Astrocyte (in vitro differentiated cells and primary cell): Measurements from ENCODE around the gene DYSF. TPM values are rescaled to one million over a fixed set of nuclear protein-coding genes. Genes with fewer than 3 reads are reported as not detected.

Experiments
- DNase-seq: peaks from one replicate; pipeline ENCODE4 v3.0.0-alpha.2; 2010; ENCODE audit warnings: low read depth
- FAIRE-seq: peaks from 2 replicates; lab custom pipeline; 2011; peaks lifted over from hg19 to GRCh38; lab: Jason Lieb, UNC
- H2AFZ ChIP-seq: 2 replicates; pipeline ENCODE4 v1.6.0; 2012; ENCODE audit warnings: low read depth, low read length, inconsistent platforms
- H3K27ac ChIP-seq: 2 replicates; pipeline ENCODE4 v1.5.1; 2011; ENCODE audit warnings: low read depth, low read length, inconsistent platforms
- H3K27me3 ChIP-seq: 2 replicates; pipeline ENCODE4 v1.6.0; 2011; ENCODE audit warnings: low read length, inconsistent platforms; ENCODE audit not compliant: insufficient read depth
- H3K36me3 ChIP-seq: 2 replicates; pipeline ENCODE4 v1.5.1; 2011; ENCODE audit warnings: low read length, inconsistent platforms; ENCODE audit not compliant: insufficient read depth
- H3K4me1 ChIP-seq: 2 replicates; pipeline ENCODE4 v1.5.1; 2011; ENCODE audit warnings: low read length, inconsistent platforms; ENCODE audit not compliant: insufficient read depth
- H3K4me2 ChIP-seq: 2 replicates; pipeline ENCODE4 v1.6.0; 2012; ENCODE audit warnings: low read length, inconsistent platforms
- H3K4me3 ChIP-seq: 2 replicates; pipeline ENCODE4 v1.5.1; 2011; ENCODE audit warnings: low read depth, mild to moderate bottlenecking, low read length, inconsistent platforms; ENCODE audit not compliant: insufficient read depth
- H3K79me2 ChIP-seq: 2 replicates; pipeline ENCODE4 v1.6.0; 2012; ENCODE audit warnings: mild to moderate bottlenecking, low read length, inconsistent platforms; ENCODE audit not compliant: insufficient read depth
- H3K9ac ChIP-seq: 2 replicates; pipeline ENCODE4 v1.6.0; 2012; ENCODE audit warnings: mild to moderate bottlenecking, low read length, inconsistent platforms
- H3K9me3 ChIP-seq: 2 replicates; pipeline ENCODE4 v1.5.1; 2012; ENCODE audit warnings: low read depth, mild to moderate bottlenecking, low read length, inconsistent platforms; ENCODE audit not compliant: insufficient read depth
- H4K20me1 ChIP-seq: 2 replicates; pipeline ENCODE4 v1.6.0; 2012; ENCODE audit warnings: low read length, inconsistent platforms; ENCODE audit not compliant: insufficient read depth
- H3K27ac Mint-ChIP-seq: one replicate; pipeline ENCODE4 v1.8.0; 2021; ENCODE audit warnings: mild to moderate bottlenecking, mixed read lengths; ENCODE audit not compliant: unreplicated experiment
- H3K27me3 Mint-ChIP-seq: one replicate; pipeline ENCODE4 v1.8.0; 2021; ENCODE audit warnings: low read depth, mixed read lengths; ENCODE audit not compliant: unreplicated experiment
- H3K36me3 Mint-ChIP-seq: one replicate; pipeline ENCODE4 v1.8.0; 2021; ENCODE audit warnings: low read depth, mixed read lengths; ENCODE audit not compliant: unreplicated experiment
- H3K4me1 Mint-ChIP-seq: one replicate; pipeline ENCODE4 v1.8.0; 2021; ENCODE audit warnings: low read depth, mixed read lengths; ENCODE audit not compliant: unreplicated experiment
- H3K4me3 Mint-ChIP-seq: one replicate; pipeline ENCODE4 v1.8.0; 2021; ENCODE audit warnings: mild to moderate bottlenecking, moderate library complexity, mixed read lengths; ENCODE audit not compliant: unreplicated experiment
- H3K9me3 Mint-ChIP-seq: one replicate; pipeline ENCODE4 v1.8.0; 2021; ENCODE audit warnings: mild to moderate bottlenecking, mixed read lengths; ENCODE audit not compliant: unreplicated experiment
- EZH2 ChIP-seq: IDR thresholded peaks from 2 replicates; pipeline ENCODE4 v1.6.1; 2012; ENCODE audit warnings: mild to moderate bottlenecking, low read length, inconsistent platforms; ENCODE audit not compliant: insufficient read depth
- total RNA-seq: library from RNA; stranded (reverse); gene quantifications from 2 replicates; pipeline ENCODE4 v1.2.1, GENCODE V29; 2021
- TF ChIP-seq, protein P1 (sequence below): IDR thresholded peaks from 2 replicates; pipeline ENCODE4 v1.5.1; 2011; ENCODE audit warnings: low read depth, mild to moderate bottlenecking, inconsistent platforms, low read length, moderate library complexity; ENCODE audit not compliant: insufficient read depth

DYSF gene
- total RNA-seq, 1 donor from 2014 or later, result 123 TPM

DNA sequence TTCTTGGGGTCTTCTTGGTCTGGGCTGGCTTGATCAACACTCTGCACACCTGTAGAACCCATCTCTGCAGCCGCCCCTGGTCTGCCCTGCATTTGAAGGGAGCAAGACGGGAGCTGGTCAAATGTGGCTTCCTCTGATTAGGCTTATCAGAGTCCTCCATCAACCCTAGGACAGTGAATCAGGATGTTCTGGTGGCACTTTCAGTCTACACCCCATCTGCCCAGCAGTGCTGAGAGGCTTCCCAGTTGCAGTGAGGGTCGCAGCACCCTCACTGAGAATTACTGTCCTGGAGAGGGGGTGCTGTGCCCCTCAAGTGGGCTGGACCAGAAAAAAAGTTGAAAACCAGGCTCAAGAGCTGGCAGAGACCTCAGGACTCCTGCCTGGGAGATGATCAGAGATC lies 152.9 kb downstream of the DYSF start:
- Mint-ChIP-seq H3K27me3 (peaks cover 31% of the 10 kb centered on the region), H3K4me1 (peaks cover 12% of the 10 kb centered on the region), H3K9me3 (peaks cover 7% of the 10 kb centered on the region), H3K4me3 (no peak overlapping the region), H3K36me3 (peaks cover 62% of the 10 kb centered on the region), H3K27ac (no peak overlapping the region)
- Histone ChIP-seq H3K4me3 (no peak overlapping the region), H3K27me3 (peaks cover 13% of the 10 kb centered on the region), H3K4me2 (no peak overlapping the region), H3K27ac (no peak overlapping the region), H3K79me2 (no peaks in the 10 kb centered on the region), H3K4me1 (no peaks in the 10 kb centered on the region), H3K9ac (no peak overlapping the region), H2AFZ (no peak overlapping the region), H4K20me1 (no peaks in the 10 kb centered on the region), H3K9me3 (no peaks in the 10 kb centered on the region), H3K36me3 (no peaks in the 10 kb centered on the region)
- FAIRE-seq (no peak), DNase-seq (no peak)
- TF ChIP-seq, protein P1, sequence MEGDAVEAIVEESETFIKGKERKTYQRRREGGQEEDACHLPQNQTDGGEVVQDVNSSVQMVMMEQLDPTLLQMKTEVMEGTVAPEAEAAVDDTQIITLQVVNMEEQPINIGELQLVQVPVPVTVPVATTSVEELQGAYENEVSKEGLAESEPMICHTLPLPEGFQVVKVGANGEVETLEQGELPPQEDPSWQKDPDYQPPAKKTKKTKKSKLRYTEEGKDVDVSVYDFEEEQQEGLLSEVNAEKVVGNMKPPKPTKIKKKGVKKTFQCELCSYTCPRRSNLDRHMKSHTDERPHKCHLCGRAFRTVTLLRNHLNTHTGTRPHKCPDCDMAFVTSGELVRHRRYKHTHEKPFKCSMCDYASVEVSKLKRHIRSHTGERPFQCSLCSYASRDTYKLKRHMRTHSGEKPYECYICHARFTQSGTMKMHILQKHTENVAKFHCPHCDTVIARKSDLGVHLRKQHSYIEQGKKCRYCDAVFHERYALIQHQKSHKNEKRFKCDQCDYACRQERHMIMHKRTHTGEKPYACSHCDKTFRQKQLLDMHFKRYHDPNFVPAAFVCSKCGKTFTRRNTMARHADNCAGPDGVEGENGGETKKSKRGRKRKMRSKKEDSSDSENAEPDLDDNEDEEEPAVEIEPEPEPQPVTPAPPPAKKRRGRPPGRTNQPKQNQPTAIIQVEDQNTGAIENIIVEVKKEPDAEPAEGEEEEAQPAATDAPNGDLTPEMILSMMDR, result no peak

DNA sequence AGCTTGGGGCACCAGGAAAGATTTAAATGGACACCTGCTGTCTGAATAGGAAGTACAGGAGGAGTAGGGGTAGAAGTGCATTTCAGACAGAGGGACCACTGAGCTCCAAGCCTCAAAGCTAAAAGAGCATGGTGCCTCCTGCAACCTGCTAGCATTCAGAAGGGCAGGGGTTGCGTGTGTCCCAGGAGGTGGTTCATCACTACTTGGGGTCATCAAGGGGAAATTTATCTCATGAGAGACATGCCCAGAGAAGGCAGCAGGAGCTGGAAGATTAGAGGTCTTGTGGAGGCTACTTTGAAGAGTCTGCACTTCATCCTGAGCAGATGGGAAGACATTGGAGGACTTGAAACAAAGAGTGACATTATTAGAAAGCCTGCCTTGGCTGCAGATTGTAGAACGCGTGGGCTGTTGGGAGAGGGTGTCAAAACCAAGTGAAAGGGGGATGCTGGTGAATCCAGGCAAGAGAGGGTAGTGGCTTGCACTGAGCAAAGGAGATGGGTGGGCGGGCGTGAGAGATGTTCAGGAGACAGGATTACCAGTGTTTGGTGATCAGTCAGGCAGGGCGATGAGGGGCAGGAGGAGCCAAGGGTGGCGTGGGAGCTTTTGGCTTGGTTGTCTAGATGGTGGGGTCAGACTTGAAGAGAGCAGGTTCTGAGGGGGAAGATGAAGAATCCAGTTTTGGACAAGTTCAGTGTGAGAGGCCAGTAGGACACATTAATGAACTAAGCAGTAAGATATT lies 154.0 kb downstream of the DYSF start:
- H3K4me2 ChIP-seq, result no peak overlapping the region
- H3K27me3 ChIP-seq, result peaks cover 10% of the 10 kb centered on the region
- no peak for TF ChIP-seq EZH2
- TF ChIP-seq, protein P1, result no peak
- no peak overlapping the region for H3K27ac ChIP-seq
- no peaks in the 10 kb centered on the region for H3K9me3 ChIP-seq
- H3K4me3 ChIP-seq, result no peak overlapping the region
- Mint-ChIP-seq H3K27ac (no peak overlapping the region), H3K36me3 (peaks cover 60% of the 10 kb centered on the region), H3K27me3 (peaks cover 22% of the 10 kb centered on the region), H3K4me1 (peaks cover 12% of the 10 kb centered on the region), H3K4me3 (no peak overlapping the region), H3K9me3 (peaks cover 7% of the 10 kb centered on the region)
- no peak for FAIRE-seq
- no peak for DNase-seq
- no peak overlapping the region for H2AFZ ChIP-seq
- no peaks in the 10 kb centered on the region for H3K36me3 ChIP-seq
- H4K20me1 ChIP-seq, result no peaks in the 10 kb centered on the region
- no peaks in the 10 kb centered on the region for H3K4me1 ChIP-seq
- H3K79me2 ChIP-seq, result no peaks in the 10 kb centered on the region
- no peak overlapping the region for H3K9ac ChIP-seq

DNA sequence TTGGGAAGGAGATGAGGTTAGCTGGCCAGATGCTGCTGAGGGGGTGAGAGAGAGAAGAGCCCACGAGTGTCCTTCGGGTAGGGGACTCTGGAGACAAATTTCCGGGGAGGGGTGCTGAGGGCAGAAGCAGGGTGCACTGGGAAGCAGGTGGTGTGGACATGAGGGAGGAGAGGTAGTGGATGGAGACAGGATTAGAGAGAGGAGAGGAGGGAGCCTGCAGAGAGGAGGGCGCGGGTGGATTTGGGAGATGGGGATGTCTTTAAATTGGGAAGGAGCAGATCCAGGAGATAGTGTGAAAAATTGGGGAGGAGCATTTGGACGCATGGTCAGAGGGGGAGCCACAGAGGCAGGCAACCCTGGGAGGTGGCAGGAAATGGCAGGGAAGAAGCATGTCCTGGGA lies 154.7 kb downstream of the DYSF start:
- H3K4me3 Mint-ChIP-seq, result no peak overlapping the region
- H3K27me3 ChIP-seq, result peaks cover 10% of the 10 kb centered on the region
- H4K20me1 ChIP-seq, result no peaks in the 10 kb centered on the region
- H3K4me1 Mint-ChIP-seq, result peaks cover 12% of the 10 kb centered on the region
- TF ChIP-seq, protein P1, result no peak
- no peak for TF ChIP-seq EZH2
- peaks cover 22% of the 10 kb centered on the region for H3K27me3 Mint-ChIP-seq
- FAIRE-seq, result no peak
- no peak overlapping the region for H3K4me3 ChIP-seq
- no peak overlapping the region for H2AFZ ChIP-seq
- H3K9ac ChIP-seq, result no peak overlapping the region
- H3K4me1 ChIP-seq, result no peaks in the 10 kb centered on the region
- H3K36me3 ChIP-seq, result no peaks in the 10 kb centered on the region
- H3K36me3 Mint-ChIP-seq, result peaks cover 55% of the 10 kb centered on the region
- H3K9me3 Mint-ChIP-seq, result peaks cover 7% of the 10 kb centered on the region
- no peaks in the 10 kb centered on the region for H3K79me2 ChIP-seq
- no peak overlapping the region for H3K27ac ChIP-seq
- no peak for DNase-seq
- H3K9me3 ChIP-seq, result no peaks in the 10 kb centered on the region
- no peak overlapping the region for H3K4me2 ChIP-seq
- H3K27ac Mint-ChIP-seq, result no peak overlapping the region
